Activated CD4-positive, alpha-beta memory T cell treated with anti-CD3 and anti-CD28 coated beads for 36 hours (primary cell): ENCODE measurements around the gene JARID2. TPM values are rescaled to one million over a fixed set of nuclear protein-coding genes. Genes with fewer than 3 reads are reported as not detected.

Experiments used
- CTCF ChIA-PET: fragments of 350-600 bp; sonication (Branson Sonifier 250); formaldehyde crosslinking; loops from one replicate; lab custom pipeline; 2021; ENCODE audit warnings: antibody characterized with exemption, inconsistent platforms; lab: Charles Lee
- POLR2A ChIA-PET: fragments of 350-600 bp; sonication (Branson Sonifier 250); formaldehyde crosslinking; loops from one replicate; lab custom pipeline; 2021; ENCODE audit warnings: antibody characterized with exemption; lab: Charles Lee
- DNase-seq: peaks from one replicate; pipeline ENCODE4 v3.0.0-alpha.2; 2020
- H3K27ac Mint-ChIP-seq: one replicate; pipeline ENCODE4 v1.8.0; 2021; ENCODE audit warnings: mixed read lengths
- H3K27me3 Mint-ChIP-seq: one replicate; pipeline ENCODE4 v1.8.0; 2021; ENCODE audit warnings: mixed read lengths
- H3K36me3 Mint-ChIP-seq: one replicate; pipeline ENCODE4 v1.8.0; 2021; ENCODE audit warnings: mixed read lengths
- H3K4me1 Mint-ChIP-seq: one replicate; pipeline ENCODE4 v1.8.0; 2021; ENCODE audit warnings: low read depth, mixed read lengths
- H3K4me3 Mint-ChIP-seq: one replicate; pipeline ENCODE4 v1.8.0; 2021; ENCODE audit warnings: mild to moderate bottlenecking, mixed read lengths
- H3K9me3 Mint-ChIP-seq: one replicate; pipeline ENCODE4 v1.8.0; 2021; ENCODE audit warnings: mixed read lengths
- intact Hi-C: fragments of 100-400 bp; cut with micrococcal nuclease; formaldehyde crosslinking; loops from one replicate; pipeline ENCODE4 v1.15.1; 2023
- total RNA-seq, 2 experiments: library from RNA; stranded (reverse); gene quantifications; one replicate each; pipeline ENCODE4 v1.2.3, GENCODE V29; 2021

JARID2 gene
- total RNA-seq, 2 experiments from 2014 or later: 41.4 to 44.0 TPM

- H3K4me1 Mint-ChIP-seq: peaks cover 50% of the 10 kb centered on the region
- ChIA-PET CTCF (interaction anchor here (0.5 to 1.0 kb wide), 2 partner anchors 8 to 14 kb away, joined by 3 read pairs; no protein-coding TSS in a partner anchor), POLR2A (no interaction called here)
- no peak for DNase-seq
- intact Hi-C loops: no loop called here
- no peaks in the 10 kb centered on the region for H3K27me3 Mint-ChIP-seq
- peaks cover 22% of the 10 kb centered on the region for H3K36me3 Mint-ChIP-seq
- H3K4me3 Mint-ChIP-seq: no peak overlapping the region
- no peaks in the 10 kb centered on the region for H3K9me3 Mint-ChIP-seq
- no peak overlapping the region for H3K27ac Mint-ChIP-seq
These were observed 203.1 kb downstream of the JARID2 start for GRCh38 chr6:15449011-15449410.

GRCh38 chr6:15451738-15452137 lies 205.9 kb downstream of the JARID2 start:
- Mint-ChIP-seq H3K4me3 (no peak overlapping the region), H3K36me3 (peaks cover 29% of the 10 kb centered on the region), H3K27ac (peak overlapping the region; percentile 45), H3K9me3 (no peaks in the 10 kb centered on the region), H3K27me3 (no peaks in the 10 kb centered on the region), H3K4me1 (peaks cover 51% of the 10 kb centered on the region)
- DNase-seq: no peak
- ChIA-PET CTCF (no interaction called here), POLR2A (no interaction called here)
- intact Hi-C loops: no loop called here

GRCh38 chr6:15452182-15452941 lies 206.5 kb downstream of the JARID2 start:
- CTCF ChIA-PET: no interaction called here
- no peaks in the 10 kb centered on the region for H3K9me3 Mint-ChIP-seq
- DNase-seq: no peak
- POLR2A ChIA-PET: no interaction called here
- H3K36me3 Mint-ChIP-seq: peaks cover 29% of the 10 kb centered on the region
- peaks cover 50% of the 10 kb centered on the region for H3K4me1 Mint-ChIP-seq
- no peak overlapping the region for H3K4me3 Mint-ChIP-seq
- H3K27me3 Mint-ChIP-seq: no peaks in the 10 kb centered on the region
- H3K27ac Mint-ChIP-seq: peak overlapping the region; percentile 45
- intact Hi-C loops: no loop called here

- no peak overlapping the region for H3K27ac Mint-ChIP-seq
- ChIA-PET POLR2A (no interaction called here), CTCF (no interaction called here)
- intact Hi-C loops: no loop called here
- no peak for DNase-seq
- H3K4me3 Mint-ChIP-seq: no peak overlapping the region
- peaks cover 47% of the 10 kb centered on the region for H3K4me1 Mint-ChIP-seq
- H3K9me3 Mint-ChIP-seq: no peaks in the 10 kb centered on the region
- H3K36me3 Mint-ChIP-seq: peaks cover 29% of the 10 kb centered on the region
- no peaks in the 10 kb centered on the region for H3K27me3 Mint-ChIP-seq
These were observed 207.3 kb downstream of the JARID2 start for GRCh38 chr6:15453186-15453585.

- ChIA-PET POLR2A (no interaction called here), CTCF (no interaction called here)
- no peaks in the 10 kb centered on the region for H3K27me3 Mint-ChIP-seq
- no peak for DNase-seq
- intact Hi-C loops: no loop called here
- no peaks in the 10 kb centered on the region for H3K9me3 Mint-ChIP-seq
- H3K4me1 Mint-ChIP-seq: peaks cover 47% of the 10 kb centered on the region
- H3K36me3 Mint-ChIP-seq: peaks cover 29% of the 10 kb centered on the region
- H3K27ac Mint-ChIP-seq: no peak overlapping the region
- H3K4me3 Mint-ChIP-seq: no peak overlapping the region
These were observed 207.8 kb downstream of the JARID2 start for GRCh38 chr6:15453622-15454021.

- POLR2A ChIA-PET: interaction anchor here (0.7 kb wide), 1 partner anchor 834 kb away, joined by 3 read pairs; no protein-coding TSS in a partner anchor
These were observed 210.6 kb downstream of the JARID2 start for GRCh38 chr6:15456422-15456821.

GRCh38 chr6:15457121-15457650 lies 211.3 kb downstream of the JARID2 start:
- no peak for DNase-seq
- ChIA-PET CTCF (interaction anchor here (0.8 to 1.3 kb wide), 2 partner anchors 16 to 35 kb away, joined by 3 read pairs; no protein-coding TSS in a partner anchor), POLR2A (no interaction called here)
- Mint-ChIP-seq H3K4me1 (peaks cover 47% of the 10 kb centered on the region), H3K4me3 (no peak overlapping the region), H3K27me3 (no peaks in the 10 kb centered on the region), H3K36me3 (peaks cover 26% of the 10 kb centered on the region), H3K9me3 (no peaks in the 10 kb centered on the region), H3K27ac (no peak overlapping the region)
- intact Hi-C loops: no loop called here

More at GRCh38 chr6:15456422-15456821, 210.6 kb downstream of the JARID2 start:
- Mint-ChIP-seq H3K36me3 (peaks cover 28% of the 10 kb centered on the region), H3K4me1 (peaks cover 47% of the 10 kb centered on the region), H3K27ac (no peak overlapping the region), H3K27me3 (no peaks in the 10 kb centered on the region), H3K4me3 (no peak overlapping the region), H3K9me3 (no peaks in the 10 kb centered on the region)
- DNase-seq: no peak
- CTCF ChIA-PET: interaction anchor here (0.6 to 1.3 kb wide), 2 partner anchors 9 to 15 kb away, joined by 3 read pairs; no protein-coding TSS in a partner anchor
- intact Hi-C loops: no loop called here

- POLR2A ChIA-PET: no interaction called here
- intact Hi-C loops: no loop called here
- CTCF ChIA-PET: no interaction called here
- H3K27ac Mint-ChIP-seq: no peak overlapping the region
- no peak for DNase-seq
- H3K4me1 Mint-ChIP-seq: peaks cover 48% of the 10 kb centered on the region
- H3K36me3 Mint-ChIP-seq: peaks cover 21% of the 10 kb centered on the region
- no peaks in the 10 kb centered on the region for H3K27me3 Mint-ChIP-seq
- no peaks in the 10 kb centered on the region for H3K9me3 Mint-ChIP-seq
- H3K4me3 Mint-ChIP-seq: no peak overlapping the region
These were observed 212.2 kb downstream of the JARID2 start for GRCh38 chr6:15458021-15458459.

- intact Hi-C loops: no loop called here
- peaks cover 21% of the 10 kb centered on the region for H3K36me3 Mint-ChIP-seq
- ChIA-PET CTCF (no interaction called here), POLR2A (no interaction called here)
- H3K4me3 Mint-ChIP-seq: no peak overlapping the region
- DNase-seq: no peak
- peaks cover 59% of the 10 kb centered on the region for H3K4me1 Mint-ChIP-seq
- H3K27me3 Mint-ChIP-seq: no peaks in the 10 kb centered on the region
- no peak overlapping the region for H3K27ac Mint-ChIP-seq
- no peaks in the 10 kb centered on the region for H3K9me3 Mint-ChIP-seq
These were observed 214.3 kb downstream of the JARID2 start for GRCh38 chr6:15460110-15460727.

GRCh38 chr6:15461127-15461944 lies 215.5 kb downstream of the JARID2 start:
- H3K27ac Mint-ChIP-seq: no peak overlapping the region
- POLR2A ChIA-PET: no interaction called here
- H3K4me3 Mint-ChIP-seq: no peak overlapping the region
- intact Hi-C loops: no loop called here
- no peak for DNase-seq
- peaks cover 17% of the 10 kb centered on the region for H3K36me3 Mint-ChIP-seq
- no peaks in the 10 kb centered on the region for H3K9me3 Mint-ChIP-seq
- peaks cover 56% of the 10 kb centered on the region for H3K4me1 Mint-ChIP-seq
- CTCF ChIA-PET: no interaction called here
- H3K27me3 Mint-ChIP-seq: no peaks in the 10 kb centered on the region

GRCh38 chr6:15462256-15462655 lies 216.4 kb downstream of the JARID2 start:
- Mint-ChIP-seq H3K4me1 (peaks cover 50% of the 10 kb centered on the region), H3K27ac (no peak overlapping the region), H3K4me3 (no peak overlapping the region), H3K27me3 (no peaks in the 10 kb centered on the region), H3K36me3 (peaks cover 19% of the 10 kb centered on the region), H3K9me3 (no peaks in the 10 kb centered on the region)
- ChIA-PET POLR2A (no interaction called here), CTCF (no interaction called here)
- DNase-seq: no peak
- intact Hi-C loops: no loop called here
